ENCODE data around the gene GRID2.

GRID2 gene

DNA sequence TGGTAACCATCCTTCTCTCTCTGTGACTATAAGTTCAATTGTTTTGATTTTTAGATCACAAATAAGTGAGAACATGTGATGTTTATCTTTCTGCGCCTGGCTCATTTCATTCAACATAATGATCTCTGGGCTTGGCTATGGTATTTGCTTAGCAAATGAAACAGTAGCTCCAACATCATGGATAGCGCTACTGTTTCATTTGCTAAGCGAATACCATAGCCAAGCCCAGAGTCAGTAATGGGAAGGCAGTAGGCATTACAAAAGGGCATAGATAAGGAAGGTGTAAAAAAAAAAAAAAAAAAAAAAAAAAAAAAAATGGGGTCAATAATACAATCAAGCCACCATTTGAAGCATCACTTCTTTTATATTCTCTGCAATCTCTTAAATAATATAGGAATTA, 1055.8 kb downstream of the GRID2 start:
- TF ChIP-seq SIN3A (IDR thresholded peaks at IDR 0.05; ENCODE audit: borderline replicate concordance, insufficient read depth, low read length) (no peak), FOXP2 (optimal IDR thresholded peaks at IDR 0.05; ENCODE audit: borderline replicate concordance, extremely low read depth, extremely low read length, insufficient read depth) (no peak), POLR2AphosphoS5 (IDR thresholded peaks at IDR 0.05; ENCODE audit: low read depth, low read length) (no peak), TAF1 (IDR thresholded peaks at IDR 0.05; ENCODE audit: borderline replicate concordance, insufficient read depth, low read length) (no peak)
- TF ChIP-seq, protein P1, sequence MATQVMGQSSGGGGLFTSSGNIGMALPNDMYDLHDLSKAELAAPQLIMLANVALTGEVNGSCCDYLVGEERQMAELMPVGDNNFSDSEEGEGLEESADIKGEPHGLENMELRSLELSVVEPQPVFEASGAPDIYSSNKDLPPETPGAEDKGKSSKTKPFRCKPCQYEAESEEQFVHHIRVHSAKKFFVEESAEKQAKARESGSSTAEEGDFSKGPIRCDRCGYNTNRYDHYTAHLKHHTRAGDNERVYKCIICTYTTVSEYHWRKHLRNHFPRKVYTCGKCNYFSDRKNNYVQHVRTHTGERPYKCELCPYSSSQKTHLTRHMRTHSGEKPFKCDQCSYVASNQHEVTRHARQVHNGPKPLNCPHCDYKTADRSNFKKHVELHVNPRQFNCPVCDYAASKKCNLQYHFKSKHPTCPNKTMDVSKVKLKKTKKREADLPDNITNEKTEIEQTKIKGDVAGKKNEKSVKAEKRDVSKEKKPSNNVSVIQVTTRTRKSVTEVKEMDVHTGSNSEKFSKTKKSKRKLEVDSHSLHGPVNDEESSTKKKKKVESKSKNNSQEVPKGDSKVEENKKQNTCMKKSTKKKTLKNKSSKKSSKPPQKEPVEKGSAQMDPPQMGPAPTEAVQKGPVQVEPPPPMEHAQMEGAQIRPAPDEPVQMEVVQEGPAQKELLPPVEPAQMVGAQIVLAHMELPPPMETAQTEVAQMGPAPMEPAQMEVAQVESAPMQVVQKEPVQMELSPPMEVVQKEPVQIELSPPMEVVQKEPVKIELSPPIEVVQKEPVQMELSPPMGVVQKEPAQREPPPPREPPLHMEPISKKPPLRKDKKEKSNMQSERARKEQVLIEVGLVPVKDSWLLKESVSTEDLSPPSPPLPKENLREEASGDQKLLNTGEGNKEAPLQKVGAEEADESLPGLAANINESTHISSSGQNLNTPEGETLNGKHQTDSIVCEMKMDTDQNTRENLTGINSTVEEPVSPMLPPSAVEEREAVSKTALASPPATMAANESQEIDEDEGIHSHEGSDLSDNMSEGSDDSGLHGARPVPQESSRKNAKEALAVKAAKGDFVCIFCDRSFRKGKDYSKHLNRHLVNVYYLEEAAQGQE (IDR thresholded peaks at IDR 0.05; ENCODE audit: insufficient read depth in 1 of 2, low read depth in 2 of 2, low read length in 2 of 2), result no peak

- TF ChIP-seq POLR2AphosphoS5 (IDR thresholded peaks at IDR 0.05; ENCODE audit: low read depth, low read length) (no peak), TAF1 (IDR thresholded peaks at IDR 0.05; ENCODE audit: borderline replicate concordance, insufficient read depth, low read length) (no peak), SIN3A (IDR thresholded peaks at IDR 0.05; ENCODE audit: borderline replicate concordance, insufficient read depth, low read length) (no peak), FOXP2 (optimal IDR thresholded peaks at IDR 0.05; ENCODE audit: borderline replicate concordance, extremely low read depth, extremely low read length, insufficient read depth) (no peak)
- TF ChIP-seq, protein P1 (IDR thresholded peaks at IDR 0.05; ENCODE audit: insufficient read depth in 1 of 2, low read depth in 2 of 2, low read length in 2 of 2), result no peak
These were observed 1065.2 kb downstream of the GRID2 start for GRCh38 chr4:93368968-93369367.

GRCh38 chr4:93370256-93370655, 1066.5 kb downstream of the GRID2 start:
- TF ChIP-seq POLR2AphosphoS5 (IDR thresholded peaks at IDR 0.05; ENCODE audit: low read depth, low read length) (no peak), TAF1 (IDR thresholded peaks at IDR 0.05; ENCODE audit: borderline replicate concordance, insufficient read depth, low read length) (no peak), SIN3A (IDR thresholded peaks at IDR 0.05; ENCODE audit: borderline replicate concordance, insufficient read depth, low read length) (no peak), FOXP2 (optimal IDR thresholded peaks at IDR 0.05; ENCODE audit: borderline replicate concordance, extremely low read depth, extremely low read length, insufficient read depth) (no peak)
- TF ChIP-seq, protein P1 (IDR thresholded peaks at IDR 0.05; ENCODE audit: insufficient read depth in 1 of 2, low read depth in 2 of 2, low read length in 2 of 2), result no peak

- TF ChIP-seq, protein P1 (IDR thresholded peaks at IDR 0.05; ENCODE audit: insufficient read depth in 1 of 2, low read depth in 2 of 2, low read length in 2 of 2), result no peak
- no peak for TF ChIP-seq FOXP2 (optimal IDR thresholded peaks at IDR 0.05; ENCODE audit: borderline replicate concordance, extremely low read depth, extremely low read length, insufficient read depth)
- no peak for TF ChIP-seq SIN3A (IDR thresholded peaks at IDR 0.05; ENCODE audit: borderline replicate concordance, insufficient read depth, low read length)
These were observed 1070.4 kb downstream of the GRID2 start for GRCh38 chr4:93373893-93374860.
